OCI-LY1 (cell line): Measurements from ENCODE around the gene KCTD3.

ENCODE experiments used
- H2AFZ ChIP-seq: fragments of 200-600 bp; sonication (generic), shearing (Covaris generic); 2 replicates; pipeline ENCODE4 v1.6.0; 2014; ENCODE audit warnings: antibody characterized with exemption, mild to moderate bottlenecking, low read length
- H3F3A ChIP-seq: fragments of 200-600 bp; sonication (generic), shearing (Covaris generic); 2 replicates; pipeline ENCODE4 v1.6.0; 2014; ENCODE audit warnings: mild to moderate bottlenecking, antibody characterized with exemption, low read length, moderate library complexity; ENCODE audit not compliant: insufficient read depth
- H3K27ac ChIP-seq: fragments of 200-600 bp; sonication (generic); 2 replicates; pipeline ENCODE4 v1.5.1; 2014; ENCODE audit warnings: low read length, mixed run types, mild to moderate bottlenecking, low read depth; ENCODE audit not compliant: poor library complexity, severe bottlenecking
- H3K27me3 ChIP-seq: fragments of 200-600 bp; sonication (generic); 2 replicates; pipeline ENCODE4 v1.6.0; 2014; ENCODE audit warnings: antibody characterized with exemption, mild to moderate bottlenecking, low read length, moderate library complexity; ENCODE audit not compliant: insufficient read depth
- H3K36me3 ChIP-seq: fragments of 200-600 bp; sonication (generic); 2 replicates; pipeline ENCODE4 v1.6.1; 2014; ENCODE audit warnings: mild to moderate bottlenecking, antibody characterized with exemption, low read length, moderate library complexity, mixed read lengths; ENCODE audit not compliant: insufficient read depth
- H3K4me1 ChIP-seq: fragments of 200-600 bp; sonication (generic); 2 replicates; pipeline ENCODE4 v1.5.1; 2014; ENCODE audit warnings: mild to moderate bottlenecking, low read length, moderate library complexity; ENCODE audit not compliant: insufficient read depth, severe bottlenecking
- H3K4me2 ChIP-seq: fragments of 200-600 bp; sonication (generic), shearing (Covaris generic); 2 replicates; pipeline ENCODE4 v1.6.1; 2014; ENCODE audit warnings: low read length
- H3K4me3 ChIP-seq: fragments of 200-600 bp; sonication (generic); 2 replicates; pipeline ENCODE4 v1.5.1; 2014; ENCODE audit warnings: low read length, low read depth, mild to moderate bottlenecking, mixed read lengths; ENCODE audit not compliant: poor library complexity, severe bottlenecking
- H3K79me2 ChIP-seq: fragments of 200-600 bp; shearing (Covaris generic); 2 replicates; pipeline ENCODE4 v1.6.1; 2016; ENCODE audit warnings: mixed run types, low read length, mixed read lengths; ENCODE audit not compliant: insufficient read depth
- H3K9ac ChIP-seq: fragments of 200-600 bp; sonication (generic), shearing (Covaris generic); 2 replicates; pipeline ENCODE4 v1.6.1; 2014; ENCODE audit warnings: mild to moderate bottlenecking, low read length, mixed read lengths
- H3K9me2 ChIP-seq: fragments of 200-600 bp; sonication (generic), shearing (Covaris generic); 2 replicates; pipeline ENCODE4 v1.6.1; 2014; ENCODE audit warnings: low read depth, mild to moderate bottlenecking, low read length, mixed read lengths
- H3K9me3 ChIP-seq: fragments of 200-600 bp; shearing (Covaris generic); 2 replicates; pipeline ENCODE4 v1.6.1; 2014; ENCODE audit warnings: low read length, mixed read lengths
- H4K20me1 ChIP-seq: fragments of 200-600 bp; sonication (generic), shearing (Covaris generic); 2 replicates; pipeline ENCODE4 v1.6.0; 2016; ENCODE audit warnings: mild to moderate bottlenecking, low read length; ENCODE audit not compliant: insufficient read depth
- CTCF ChIP-seq: fragments of 200-600 bp; sonication (generic), shearing (Covaris generic); IDR thresholded peaks from 2 replicates; pipeline ENCODE4 v1.5.1; 2017; ENCODE audit warnings: mild to moderate bottlenecking, antibody characterized with exemption, low read length, moderate library complexity, mixed read lengths
- EZH2 ChIP-seq: fragments of 200-600 bp; sonication (generic), shearing (Covaris generic); IDR thresholded peaks from 2 replicates; pipeline ENCODE4 v1.8.0; 2017; ENCODE audit warnings: borderline replicate concordance, mixed run types, mild to moderate bottlenecking, antibody characterized with exemption, low read length, moderate library complexity, mixed read lengths

Gene KCTD3

GRCh38 chr1:215529571-215529970 lies 37.5 kb upstream of the KCTD3 start:
- H3K4me3 ChIP-seq: no peak overlapping the region
- H3K9ac ChIP-seq: no peak overlapping the region
- H3K4me1 ChIP-seq: no peaks in the 10 kb centered on the region
- H3K79me2 ChIP-seq: no peaks in the 10 kb centered on the region
- no peaks in the 10 kb centered on the region for H3K9me3 ChIP-seq
- no peaks in the 10 kb centered on the region for H4K20me1 ChIP-seq
- H2AFZ ChIP-seq: no peak overlapping the region
- H3K27ac ChIP-seq: no peak overlapping the region
- no peaks in the 10 kb centered on the region for H3K27me3 ChIP-seq
- no peaks in the 10 kb centered on the region for H3F3A ChIP-seq
- TF ChIP-seq EZH2 (no peak), CTCF (no peak)
- H3K4me2 ChIP-seq: no peak overlapping the region
- H3K36me3 ChIP-seq: no peaks in the 10 kb centered on the region
- H3K9me2 ChIP-seq: no peaks in the 10 kb centered on the region

DNA sequence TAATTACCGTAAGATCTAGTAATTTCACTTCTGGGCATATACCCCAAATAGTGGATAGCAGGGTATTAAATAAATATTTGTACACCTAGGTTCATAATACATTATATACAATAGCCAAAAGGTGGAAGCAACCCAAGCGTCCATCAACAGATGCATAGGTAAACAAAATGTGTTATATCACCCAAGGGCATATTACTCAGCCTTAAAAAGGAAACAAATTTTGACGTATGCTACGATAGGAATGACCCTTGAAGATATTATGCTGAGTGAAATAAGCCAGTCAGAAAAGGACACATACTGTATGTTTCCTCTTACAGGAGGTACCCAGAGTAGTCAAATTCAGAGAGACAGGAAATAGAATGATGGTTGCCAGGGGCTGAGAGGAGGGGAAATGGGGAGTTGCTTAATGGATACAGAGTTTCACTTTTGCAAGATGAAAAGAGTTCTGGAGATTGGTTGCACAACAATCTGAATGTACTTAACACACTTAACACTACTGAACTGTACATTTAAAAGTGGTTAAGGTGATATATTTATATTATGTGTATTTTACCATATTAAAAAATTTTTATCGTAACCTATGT lies 36.6 kb upstream of the KCTD3 start:
- TF ChIP-seq CTCF: no peak
- no peak for TF ChIP-seq EZH2
- no peaks in the 10 kb centered on the region for H4K20me1 ChIP-seq
- no peaks in the 10 kb centered on the region for H3K27me3 ChIP-seq
- no peaks in the 10 kb centered on the region for H3K9me3 ChIP-seq
- H3K4me3 ChIP-seq: no peak overlapping the region
- H3F3A ChIP-seq: no peaks in the 10 kb centered on the region
- no peaks in the 10 kb centered on the region for H3K4me1 ChIP-seq
- no peak overlapping the region for H2AFZ ChIP-seq
- H3K27ac ChIP-seq: no peak overlapping the region
- H3K9ac ChIP-seq: no peak overlapping the region
- no peaks in the 10 kb centered on the region for H3K36me3 ChIP-seq
- no peak overlapping the region for H3K4me2 ChIP-seq
- no peaks in the 10 kb centered on the region for H3K9me2 ChIP-seq
- no peaks in the 10 kb centered on the region for H3K79me2 ChIP-seq

DNA sequence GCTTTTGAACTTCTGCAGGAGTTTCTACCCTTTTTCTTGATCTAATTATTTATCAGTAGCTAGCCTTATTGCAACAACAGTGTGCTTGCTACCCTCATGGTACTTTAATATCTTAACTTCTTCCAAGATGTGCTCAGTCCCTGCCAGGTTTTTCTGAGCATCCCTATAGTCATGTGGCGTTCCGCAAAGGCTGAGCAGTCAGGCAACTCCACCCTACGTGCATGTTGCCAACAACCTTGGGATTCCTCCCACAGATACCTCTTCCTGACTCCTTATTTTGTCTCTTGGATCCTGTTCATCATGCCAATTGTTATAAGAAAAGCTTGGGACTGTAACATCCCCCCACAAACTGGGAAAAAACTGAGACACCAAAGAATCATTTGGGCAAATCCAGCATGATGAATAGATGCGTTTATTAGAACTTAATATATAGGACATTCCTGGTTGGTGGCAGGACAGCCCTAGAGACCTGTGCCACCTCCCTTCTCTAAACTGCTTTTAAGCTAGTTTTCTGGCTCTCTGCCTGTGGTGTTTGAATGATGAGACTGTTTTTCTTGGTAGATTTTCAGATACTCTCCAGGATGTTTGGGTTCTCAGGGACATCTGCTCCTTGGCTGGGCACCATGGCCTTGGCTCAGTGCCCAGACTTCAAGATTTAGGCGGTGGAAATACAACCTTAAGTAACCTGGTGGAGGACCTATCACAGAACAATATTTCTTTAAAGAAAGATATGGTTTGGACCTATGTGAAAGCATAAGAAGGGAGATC lies 27.1 kb upstream of the KCTD3 start:
- H3K27me3 ChIP-seq: no peaks in the 10 kb centered on the region
- no peaks in the 10 kb centered on the region for H3K79me2 ChIP-seq
- no peaks in the 10 kb centered on the region for H4K20me1 ChIP-seq
- H2AFZ ChIP-seq: no peak overlapping the region
- no peaks in the 10 kb centered on the region for H3K36me3 ChIP-seq
- no peak for TF ChIP-seq EZH2
- TF ChIP-seq CTCF: no peak
- no peak overlapping the region for H3K27ac ChIP-seq
- no peak overlapping the region for H3K9ac ChIP-seq
- no peaks in the 10 kb centered on the region for H3K9me3 ChIP-seq
- no peaks in the 10 kb centered on the region for H3F3A ChIP-seq
- no peaks in the 10 kb centered on the region for H3K9me2 ChIP-seq
- no peak overlapping the region for H3K4me3 ChIP-seq
- H3K4me1 ChIP-seq: no peaks in the 10 kb centered on the region
- H3K4me2 ChIP-seq: no peak overlapping the region
